CMK (cell line): ENCODE measurements around the gene IRF2.
"Not testable (repeated sequence)": the region's sequence is repeated elsewhere in the genome, so short reads cannot be mapped to it uniquely, and the experiment has no call there.

ENCODE experiments used
- DNase-seq: peaks from one replicate; pipeline ENCODE4 v3.0.0-alpha.2; 2010; ENCODE audit warnings: low read depth

Gene IRF2

DNA sequence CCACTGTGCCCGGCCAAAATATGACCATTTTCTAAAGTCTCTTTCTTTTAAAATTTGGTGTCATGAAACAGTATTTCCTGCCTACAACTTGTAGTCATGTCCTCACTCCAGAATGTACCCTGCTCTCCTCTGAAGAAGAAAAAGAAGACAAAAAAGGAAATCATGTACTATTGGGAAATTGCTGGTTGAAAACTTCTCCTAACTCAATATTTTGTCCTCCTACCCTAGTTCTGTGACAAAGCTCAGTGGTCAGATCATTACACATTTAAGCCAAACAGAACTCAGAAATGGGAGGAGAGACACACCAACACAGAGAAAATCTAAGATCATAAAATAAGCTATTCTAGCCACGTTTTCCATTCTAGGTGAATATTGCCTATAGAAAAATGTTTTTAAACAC lies 127.7 kb downstream of the IRF2 start:
- no peak for DNase-seq

- not testable (repeated sequence) for DNase-seq
Measured at GRCh38 chr4:184346273-184346672, 128.1 kb downstream of the IRF2 start.

DNA sequence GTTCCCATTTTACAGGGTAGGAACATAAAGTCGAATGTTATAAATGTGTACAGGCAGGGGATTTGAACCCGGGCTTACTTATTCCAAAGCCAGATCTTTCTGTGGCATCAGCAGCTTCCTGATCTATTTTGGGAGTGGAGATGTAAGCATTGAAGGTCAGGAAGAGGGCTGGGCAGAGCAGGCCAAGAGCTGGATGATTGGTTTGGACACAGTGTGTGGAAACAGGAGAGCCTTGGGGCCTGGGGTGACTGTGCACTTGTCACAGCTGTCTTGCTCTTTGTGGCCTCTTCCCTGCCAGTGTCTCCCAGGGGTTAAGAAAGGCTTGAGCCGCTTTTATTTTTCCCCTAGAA lies 128.8 kb downstream of the IRF2 start:
- DNase-seq: no peak

GRCh38 chr4:184344899-184345572 lies 129.3 kb downstream of the IRF2 start:
- no peak for DNase-seq

DNA sequence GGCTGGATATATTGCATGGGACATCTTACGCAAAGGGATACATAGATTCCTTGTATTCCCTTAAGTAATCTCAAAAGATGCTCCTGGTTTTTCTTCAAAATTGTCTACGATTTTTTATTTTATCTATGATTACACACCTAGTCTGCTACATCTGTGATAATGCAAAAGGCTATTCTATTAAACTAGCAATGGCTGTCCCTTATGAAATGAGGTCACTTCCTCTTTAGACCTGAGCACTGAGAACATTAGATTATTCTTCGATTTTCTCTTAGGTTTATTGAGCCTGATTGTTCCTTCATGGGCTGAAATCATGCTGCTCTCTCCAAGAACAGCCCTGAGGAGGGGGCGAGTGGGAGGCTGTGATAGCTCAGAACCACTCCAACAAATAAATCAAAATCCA lies 129.9 kb downstream of the IRF2 start:
- no peak for DNase-seq

DNA sequence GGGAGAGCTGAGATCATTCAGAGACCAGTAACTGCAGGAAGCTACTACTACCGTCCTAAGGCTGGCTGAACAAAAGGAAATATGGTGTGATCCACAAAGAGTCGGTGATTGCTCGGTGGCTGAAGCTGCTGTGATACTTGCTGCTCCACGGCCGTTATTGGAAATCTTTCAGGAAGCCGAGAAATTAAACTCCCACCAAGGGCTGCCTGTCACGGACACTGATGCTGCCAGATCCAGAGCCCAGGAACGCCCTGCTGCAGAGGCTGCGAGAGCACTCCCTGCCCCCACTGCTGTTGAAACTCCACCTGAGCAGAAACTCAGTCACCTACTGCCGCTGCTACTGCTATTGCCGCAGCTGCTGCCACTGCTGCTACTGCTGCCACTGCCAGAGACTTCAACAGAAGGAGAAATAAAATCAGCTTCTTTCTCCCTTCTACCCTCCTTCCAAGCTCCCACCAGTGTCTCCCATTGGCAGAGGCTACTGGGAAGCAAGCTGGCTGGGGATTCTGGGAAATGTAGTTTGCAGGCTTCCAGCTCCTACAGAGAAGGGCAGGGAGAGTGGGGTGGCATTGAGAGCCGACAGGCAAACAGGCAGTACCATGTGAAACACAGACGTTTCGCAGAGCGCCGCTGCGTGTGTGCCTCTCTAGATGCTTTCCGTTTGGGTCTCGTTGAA lies 130.7 kb downstream of the IRF2 start:
- DNase-seq: no peak

- DNase-seq: not testable (repeated sequence)
Measured at GRCh38 chr4:184342857-184343237, 131.5 kb downstream of the IRF2 start.

- DNase-seq: no peak
Measured at GRCh38 chr4:184342167-184342856, 132.0 kb downstream of the IRF2 start.

GRCh38 chr4:184339398-184340193 lies 134.8 kb downstream of the IRF2 start:
- not testable (repeated sequence) for DNase-seq

DNA sequence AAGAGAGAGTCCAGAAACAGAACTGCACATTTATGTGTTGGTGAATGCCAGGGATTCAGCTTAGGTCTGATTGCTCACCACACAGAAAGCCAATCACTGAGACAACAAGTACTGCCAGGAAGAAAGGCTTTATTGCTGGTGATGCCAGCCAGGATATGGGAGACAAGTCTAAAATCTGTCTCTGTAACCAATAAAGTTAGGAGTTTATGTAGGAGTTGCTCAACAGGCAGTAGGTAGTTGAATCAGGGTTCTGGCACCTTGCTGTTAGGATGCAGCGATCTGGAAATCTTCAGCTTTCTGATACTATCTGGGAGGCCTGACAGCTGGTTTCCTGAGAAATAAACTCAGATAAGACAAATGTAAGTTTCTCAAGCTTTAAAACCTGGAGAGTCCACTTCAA lies 136.4 kb downstream of the IRF2 start:
- DNase-seq: no peak
